H1 (cell line): ENCODE data around the gene OR8D4.

Experiments used
- CHD2 ChIP-seq: IDR thresholded peaks from 2 replicates; pipeline ENCODE4 v1.6.1; 2012; ENCODE audit warnings: low read length, improper control_type of control experiment
- EZH2 ChIP-seq: fragments of 200-600 bp; sonication (generic); IDR thresholded peaks from 2 replicates; pipeline ENCODE4 v1.7.1; 2012; ENCODE audit warnings: low read depth, mild to moderate bottlenecking, moderate library complexity, low read length, inconsistent platforms; ENCODE audit not compliant: severe bottlenecking
- JUN ChIP-seq: IDR thresholded peaks from 2 replicates; pipeline ENCODE4 v1.6.1; 2011; ENCODE audit warnings: low read depth, mild to moderate bottlenecking, improper control_type of control experiment, low read length
- TF ChIP-seq, protein P1 (sequence below), 3 experiments: IDR thresholded peaks; 1 replicate in 2 of 3; 2 replicates in 1 of 3; pipeline versions ENCODE4 v1.5.1 to v1.6.1; 2011; ENCODE audit warnings: low read length in 3 of 3, mild to moderate bottlenecking in 3 of 3, inconsistent platforms in 2 of 3, low read depth in 1 of 3, moderate library complexity in 1 of 3; ENCODE audit not compliant: insufficient read depth in 1 of 3; ENCODE audit errors: control extremely low read depth in 1 of 3

DNA sequence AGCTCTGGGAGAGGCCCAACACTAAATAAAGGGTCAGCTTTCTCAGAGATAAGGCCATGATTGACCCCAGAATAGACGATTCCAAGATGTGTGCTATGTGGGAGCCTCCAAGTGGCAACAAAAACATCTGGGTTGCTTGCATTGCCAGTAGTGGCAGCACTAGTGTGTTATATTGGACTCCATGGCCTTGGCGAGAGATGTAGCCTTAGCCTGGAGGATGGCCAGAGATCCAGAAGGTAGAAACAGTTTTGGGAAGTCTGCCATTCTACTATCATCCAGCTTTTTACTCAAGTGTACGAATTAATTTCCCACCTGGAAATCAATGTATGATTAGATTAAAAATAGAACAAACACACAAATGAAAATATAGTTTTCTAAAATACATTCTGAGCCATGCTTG is 3.0 kb downstream of the OR8D4 start:
- no peak for TF ChIP-seq EZH2
- TF ChIP-seq, protein P1, sequence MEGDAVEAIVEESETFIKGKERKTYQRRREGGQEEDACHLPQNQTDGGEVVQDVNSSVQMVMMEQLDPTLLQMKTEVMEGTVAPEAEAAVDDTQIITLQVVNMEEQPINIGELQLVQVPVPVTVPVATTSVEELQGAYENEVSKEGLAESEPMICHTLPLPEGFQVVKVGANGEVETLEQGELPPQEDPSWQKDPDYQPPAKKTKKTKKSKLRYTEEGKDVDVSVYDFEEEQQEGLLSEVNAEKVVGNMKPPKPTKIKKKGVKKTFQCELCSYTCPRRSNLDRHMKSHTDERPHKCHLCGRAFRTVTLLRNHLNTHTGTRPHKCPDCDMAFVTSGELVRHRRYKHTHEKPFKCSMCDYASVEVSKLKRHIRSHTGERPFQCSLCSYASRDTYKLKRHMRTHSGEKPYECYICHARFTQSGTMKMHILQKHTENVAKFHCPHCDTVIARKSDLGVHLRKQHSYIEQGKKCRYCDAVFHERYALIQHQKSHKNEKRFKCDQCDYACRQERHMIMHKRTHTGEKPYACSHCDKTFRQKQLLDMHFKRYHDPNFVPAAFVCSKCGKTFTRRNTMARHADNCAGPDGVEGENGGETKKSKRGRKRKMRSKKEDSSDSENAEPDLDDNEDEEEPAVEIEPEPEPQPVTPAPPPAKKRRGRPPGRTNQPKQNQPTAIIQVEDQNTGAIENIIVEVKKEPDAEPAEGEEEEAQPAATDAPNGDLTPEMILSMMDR (IDR thresholded peaks at IDR 0.05; ENCODE audit: control extremely low read depth in 1 of 3, insufficient read depth in 1 of 3, low read depth in 1 of 3, low read length in 3 of 3), result no peak
- no peak for TF ChIP-seq JUN
- no peak for TF ChIP-seq CHD2
